Colon (tissue), 2 donors: ENCODE measurements around the gene UVRAG.
"Not testable (repeated sequence)": the region's sequence is repeated elsewhere in the genome, so short reads cannot be mapped to it uniquely, and the experiment has no call there.

Source experiments
- FAIRE-seq: peaks from 2 replicates; lab custom pipeline; 2012; peaks lifted over from hg19 to GRCh38; lab: Jason Lieb, UNC
- donor health status: control.
- donor health status: control.

Gene UVRAG

DNA sequence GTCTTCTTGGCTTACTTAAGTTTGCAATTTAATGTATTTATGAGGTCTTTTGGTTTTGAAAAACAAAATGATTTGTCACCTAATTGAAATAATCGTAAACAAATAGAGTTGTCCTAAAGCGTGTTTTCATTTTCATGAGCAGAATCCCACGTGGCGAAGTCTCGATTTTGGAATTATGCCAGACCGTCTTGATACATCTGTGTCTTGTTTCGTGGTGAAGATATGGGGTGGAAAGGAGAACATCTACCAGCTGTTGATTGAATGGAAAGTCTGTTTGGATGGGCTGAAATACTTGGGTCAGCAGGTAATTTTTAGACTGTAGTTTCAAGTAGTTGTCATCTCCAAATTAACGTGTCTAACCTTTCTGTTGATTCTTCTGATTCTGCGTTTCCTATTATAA, 64.7 kb downstream of the UVRAG start:
- FAIRE-seq, result no peak

DNA sequence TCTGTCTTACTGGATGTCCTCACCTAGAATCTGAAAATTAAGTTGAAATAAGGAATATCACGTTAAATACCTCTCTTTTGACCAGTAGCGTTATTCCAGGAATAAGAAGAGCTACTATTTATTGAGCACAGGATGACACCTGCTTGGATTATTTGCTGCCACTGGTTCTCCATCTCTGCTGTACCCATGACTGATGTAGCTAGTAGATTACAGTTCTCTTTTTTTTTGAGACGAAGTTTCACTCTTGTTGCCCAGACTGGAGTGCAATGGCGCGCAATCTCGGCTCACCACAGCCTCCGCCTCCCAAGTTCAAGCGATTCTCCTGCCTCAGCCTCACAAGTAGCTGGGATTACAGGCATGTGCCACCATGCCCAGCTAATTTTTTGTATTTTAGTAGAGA, 65.3 kb downstream of the UVRAG start:
- FAIRE-seq, result not testable (repeated sequence)

DNA sequence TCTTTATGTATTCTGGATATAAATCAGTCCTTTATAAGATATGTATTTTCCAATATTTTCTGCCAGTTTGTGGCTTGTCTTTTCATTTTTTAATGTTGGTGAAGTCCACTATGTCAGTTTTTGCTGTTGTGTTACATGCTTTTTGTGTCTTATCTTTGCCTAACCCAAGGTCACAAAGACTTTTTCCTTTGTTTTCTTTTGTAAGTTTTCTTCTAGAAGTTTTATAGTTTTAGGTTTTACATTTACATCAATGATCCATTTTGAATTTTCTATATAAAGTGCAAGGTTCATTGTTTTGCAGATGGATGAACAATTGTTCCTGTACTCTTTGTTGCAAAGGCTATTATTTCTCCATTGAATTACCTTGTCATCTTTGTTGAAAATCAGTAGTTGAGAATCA, 69.3 kb downstream of the UVRAG start:
- FAIRE-seq, result no peak

DNA sequence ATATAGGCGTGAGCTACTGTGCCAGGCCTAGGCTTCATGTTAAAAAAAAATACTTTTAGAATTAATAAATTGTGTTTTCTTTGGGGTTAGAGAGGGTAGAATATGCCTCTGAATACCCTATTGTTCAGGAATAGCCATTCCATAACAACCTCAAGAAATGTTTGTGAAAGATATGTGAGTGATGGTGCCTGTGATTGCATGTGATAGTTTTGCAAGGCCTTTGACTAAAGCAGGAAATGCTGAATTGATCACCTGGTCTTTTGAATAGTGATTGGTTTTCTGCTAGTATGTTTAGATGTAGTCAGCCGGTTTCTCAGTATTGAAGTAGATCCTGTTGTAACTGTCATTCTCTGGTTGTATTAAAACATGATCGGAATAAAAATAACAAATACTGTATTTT, 73.4 kb downstream of the UVRAG start:
- FAIRE-seq, result no peak

DNA sequence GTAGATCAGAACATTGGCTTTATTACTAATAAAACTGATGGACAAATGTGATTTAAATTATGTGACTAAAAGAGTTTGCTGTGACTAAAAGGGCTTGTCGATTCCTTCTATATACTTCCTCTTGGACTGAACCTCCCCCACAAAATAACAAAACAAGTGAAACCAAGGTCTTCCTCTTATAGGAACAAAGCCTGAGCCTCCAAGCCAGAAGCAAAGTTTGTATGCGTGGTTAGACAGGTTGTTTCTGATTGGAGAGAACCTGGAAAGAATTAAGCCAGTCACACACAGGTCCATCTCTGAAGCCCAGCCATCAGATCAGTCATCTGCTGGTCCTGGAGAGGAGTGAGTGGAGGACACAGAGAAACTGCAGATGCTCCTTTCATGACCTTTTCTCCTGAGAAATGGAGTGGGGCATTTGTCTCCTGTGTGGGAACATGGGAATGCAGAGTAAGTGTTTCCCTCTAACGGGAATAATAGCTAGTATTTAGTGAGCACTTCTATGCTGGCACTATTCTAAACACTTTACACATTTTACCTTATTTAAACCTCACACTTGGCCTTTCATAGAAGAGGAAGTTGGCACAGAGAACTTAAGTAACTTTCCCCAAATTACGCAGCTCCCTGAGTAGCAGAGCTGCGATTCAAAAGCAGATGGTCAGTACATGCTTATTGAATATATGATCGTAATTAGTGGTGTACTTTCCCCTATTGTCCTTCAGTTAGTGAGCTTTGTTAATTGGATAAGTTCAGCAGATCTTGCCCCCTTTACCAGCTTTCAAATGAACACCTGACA, 77.1 kb downstream of the UVRAG start:
- no peak for FAIRE-seq

DNA sequence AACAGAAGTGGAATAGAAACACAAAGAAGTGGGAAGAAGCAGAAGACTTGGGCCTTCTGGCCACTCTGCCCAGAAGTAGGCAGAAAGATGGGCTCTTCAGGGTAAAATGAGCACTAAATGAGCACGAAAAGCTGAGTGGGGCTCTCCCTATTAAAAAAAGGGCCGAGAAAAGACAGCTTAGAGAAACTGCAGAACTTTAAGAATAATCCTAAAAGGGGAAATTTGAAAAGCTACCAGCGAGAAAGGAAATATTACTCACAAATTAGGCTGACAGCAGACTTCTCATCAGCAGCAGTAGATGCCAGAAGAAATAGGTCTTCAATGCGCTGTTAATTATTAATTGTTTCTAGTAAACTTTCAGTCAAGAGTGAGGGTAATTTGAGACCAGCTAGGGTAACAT, 78.2 kb downstream of the UVRAG start:
- no peak for FAIRE-seq

DNA sequence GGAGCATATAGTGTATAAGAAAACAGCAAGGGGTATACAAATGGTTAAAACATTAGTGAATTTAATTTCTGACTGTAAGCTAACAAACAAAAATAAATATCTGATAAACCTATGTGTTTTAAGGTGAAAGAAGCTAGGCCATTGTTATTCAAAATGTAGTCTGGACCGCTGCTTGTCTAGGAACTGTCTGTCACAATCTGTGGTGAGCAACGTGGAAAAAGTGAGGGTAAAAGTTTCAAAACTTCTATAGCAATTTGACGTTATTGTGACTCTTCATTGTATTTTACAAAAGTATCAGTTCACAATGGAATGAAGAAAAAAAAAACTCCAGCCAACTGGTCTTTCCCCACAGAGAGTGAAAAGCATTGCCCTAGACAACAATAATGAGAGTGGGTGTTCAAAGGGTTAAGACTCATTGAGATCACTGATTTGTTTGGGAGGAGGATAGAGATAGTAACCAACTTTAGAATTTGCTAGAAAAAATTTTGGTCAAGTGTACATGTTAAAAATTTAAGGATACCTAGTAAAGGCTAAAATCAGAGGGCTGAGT, 79.1 kb downstream of the UVRAG start:
- FAIRE-seq, result no peak

DNA sequence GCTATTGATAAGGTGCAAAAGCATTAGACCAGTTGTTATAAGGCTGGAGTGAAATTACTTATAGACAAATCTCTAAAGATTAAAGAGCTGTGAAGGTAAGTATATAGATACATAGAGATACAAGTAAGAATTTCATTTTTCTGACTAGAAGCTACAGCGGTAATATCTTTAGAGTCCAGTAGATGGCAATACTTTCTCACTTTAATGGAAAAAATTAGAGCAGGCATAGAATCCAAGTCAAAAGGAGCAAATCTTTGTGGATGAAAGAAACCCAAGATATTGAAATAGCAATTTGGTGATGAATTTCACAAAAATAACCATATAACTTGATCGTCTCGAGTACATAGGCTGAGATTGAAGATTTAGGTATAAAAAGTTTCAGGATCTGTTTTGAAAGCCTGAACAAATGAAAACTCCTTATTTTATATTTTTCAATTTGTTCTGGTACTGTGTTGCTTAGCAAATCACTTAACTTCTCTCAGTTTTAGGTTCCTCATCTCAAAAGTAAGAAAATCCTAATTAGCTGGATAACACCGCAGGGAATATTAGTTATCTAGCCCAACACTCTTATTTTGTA, 81.9 kb downstream of the UVRAG start:
- FAIRE-seq, result peak; percentile 88

DNA sequence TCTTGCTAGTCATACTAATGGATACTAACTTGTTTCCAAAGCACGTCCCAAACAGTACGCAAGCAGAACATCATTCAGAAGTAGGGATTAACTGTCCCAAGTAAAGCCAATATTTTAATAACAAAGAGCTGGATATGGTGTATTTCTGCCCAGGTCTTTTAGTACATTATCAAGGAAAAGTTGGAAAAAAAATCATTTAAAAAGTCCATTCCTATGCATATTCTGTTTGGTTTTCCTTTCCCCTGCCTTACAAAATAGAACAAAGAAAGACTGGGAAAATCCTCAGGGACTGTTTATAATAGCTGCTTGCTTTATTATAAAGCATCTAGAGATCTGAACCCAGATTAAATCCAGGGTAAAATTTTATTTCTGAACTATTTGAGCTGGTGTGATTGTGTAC, 83.9 kb downstream of the UVRAG start:
- no peak for FAIRE-seq

DNA sequence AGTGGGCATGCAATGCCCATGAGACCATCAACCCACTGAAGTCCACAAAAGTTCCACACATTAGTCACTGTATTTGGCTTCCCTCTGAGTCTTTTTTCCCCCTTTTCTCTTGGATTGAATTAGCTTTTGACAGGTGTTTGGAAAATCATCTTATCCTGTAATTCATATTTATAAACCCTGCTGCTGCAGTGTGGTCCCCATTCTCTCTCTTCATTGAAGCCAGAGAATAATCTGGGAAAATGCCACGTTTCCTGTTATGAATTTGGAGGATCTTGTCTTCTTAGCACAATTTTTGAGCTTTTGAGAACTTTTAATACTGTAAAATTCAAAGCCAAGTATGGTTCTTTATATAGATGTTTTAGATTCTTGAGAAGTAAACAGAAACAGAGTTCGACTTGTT, 84.8 kb downstream of the UVRAG start:
- FAIRE-seq, result no peak

DNA sequence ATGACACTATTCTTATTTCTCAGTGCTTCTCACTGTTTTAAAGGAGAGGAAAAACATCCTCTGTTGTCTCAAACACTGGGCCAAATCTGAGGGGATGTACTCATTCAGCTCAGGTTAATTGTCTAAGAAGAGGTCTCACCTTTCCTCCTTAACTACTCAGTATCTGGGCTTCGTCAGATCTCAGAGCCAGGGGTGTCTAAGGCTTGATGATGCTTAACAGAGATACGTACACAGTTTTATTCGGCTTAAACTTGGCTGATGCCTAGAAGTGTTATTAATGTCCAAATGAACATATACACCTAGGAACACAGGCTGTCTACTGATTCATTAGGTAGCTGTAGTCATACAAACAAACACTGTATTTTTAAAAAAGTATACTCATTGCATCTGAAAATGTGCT, 85.8 kb downstream of the UVRAG start:
- no peak for FAIRE-seq

DNA sequence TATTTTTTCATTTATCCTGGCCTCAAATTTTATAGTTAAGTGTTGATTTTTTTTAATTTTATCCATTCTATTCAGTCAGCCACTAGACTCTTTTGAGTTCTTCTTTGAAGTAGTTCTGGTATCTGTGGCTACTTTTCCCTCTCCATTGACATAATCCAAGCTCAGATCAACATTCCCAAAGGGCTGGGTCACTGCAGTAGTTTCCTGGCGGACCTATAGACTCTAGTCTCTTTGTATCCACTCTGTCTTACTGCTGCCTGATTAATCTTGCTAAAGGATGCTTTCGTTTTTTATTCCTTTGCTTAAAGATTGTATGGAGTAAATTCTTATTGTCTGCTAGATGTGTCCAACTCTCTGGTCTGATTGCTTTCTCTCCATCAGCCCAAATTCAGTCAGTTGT, 87.6 kb downstream of the UVRAG start:
- no peak for FAIRE-seq

DNA sequence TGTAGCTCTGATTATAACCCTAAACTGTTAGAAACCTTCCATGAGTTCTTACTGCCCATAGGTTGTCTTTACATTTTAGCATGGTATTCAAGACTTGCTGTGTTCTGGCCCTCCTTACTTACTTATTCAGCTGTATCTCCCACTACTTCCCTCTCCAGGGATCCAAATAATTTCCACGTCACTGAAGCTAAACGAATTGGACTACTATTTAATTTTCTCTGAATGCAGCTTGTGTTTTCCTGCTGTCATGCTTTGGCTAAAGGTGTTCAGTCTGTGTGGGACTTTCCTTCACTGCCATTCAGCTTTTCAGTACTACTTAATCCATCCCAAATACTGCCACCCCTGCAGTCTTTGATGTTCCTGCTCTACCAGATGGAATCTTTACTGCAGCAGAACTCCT, 88.3 kb downstream of the UVRAG start:
- FAIRE-seq, result no peak

DNA sequence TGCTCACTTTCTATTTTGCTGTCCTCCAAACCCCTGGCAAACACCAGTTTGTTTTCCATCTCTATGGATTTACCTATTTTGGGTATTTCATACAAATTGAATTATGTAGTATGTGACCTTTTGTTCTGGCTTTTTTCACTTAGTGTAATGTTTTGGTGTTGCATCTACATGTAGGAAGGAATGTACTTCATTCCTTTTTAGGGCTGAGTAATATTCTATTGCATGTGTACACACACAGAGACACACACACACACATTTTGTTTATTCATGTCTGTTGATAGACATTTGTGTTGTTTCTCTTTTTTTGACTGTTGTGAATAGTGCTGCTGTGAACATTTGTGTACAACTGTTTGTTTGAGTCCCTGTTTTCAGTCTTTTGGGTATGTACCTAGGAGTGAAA, 90.4 kb downstream of the UVRAG start:
- no peak for FAIRE-seq

DNA sequence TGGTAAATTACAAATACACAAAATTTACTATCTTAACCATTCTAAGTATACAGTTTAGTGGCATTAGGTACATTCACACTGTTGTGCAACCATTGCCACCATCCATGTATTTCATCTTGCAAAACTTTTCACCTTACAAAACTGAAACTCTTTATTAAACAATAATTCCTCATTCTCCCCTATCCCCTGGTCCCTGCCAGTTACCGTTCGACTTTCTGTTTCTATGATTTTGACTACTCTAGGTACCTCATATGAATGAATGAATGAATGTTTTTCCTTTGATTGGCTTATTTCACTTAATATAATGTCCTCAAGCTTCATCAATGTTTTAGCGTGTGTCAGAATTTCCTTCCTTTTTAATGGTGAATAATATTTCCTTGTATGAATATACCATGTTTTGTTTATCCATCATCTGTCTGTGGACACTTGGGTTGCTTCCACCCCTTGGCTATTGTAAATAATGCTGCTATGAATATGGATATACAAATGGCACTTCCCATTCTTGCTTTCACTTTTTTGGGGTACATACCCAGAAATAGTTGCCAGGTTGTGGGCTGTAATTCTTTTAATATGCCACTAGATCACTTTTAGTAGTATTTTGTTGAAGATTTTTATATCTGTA, 93.0 kb downstream of the UVRAG start:
- FAIRE-seq, result no peak

DNA sequence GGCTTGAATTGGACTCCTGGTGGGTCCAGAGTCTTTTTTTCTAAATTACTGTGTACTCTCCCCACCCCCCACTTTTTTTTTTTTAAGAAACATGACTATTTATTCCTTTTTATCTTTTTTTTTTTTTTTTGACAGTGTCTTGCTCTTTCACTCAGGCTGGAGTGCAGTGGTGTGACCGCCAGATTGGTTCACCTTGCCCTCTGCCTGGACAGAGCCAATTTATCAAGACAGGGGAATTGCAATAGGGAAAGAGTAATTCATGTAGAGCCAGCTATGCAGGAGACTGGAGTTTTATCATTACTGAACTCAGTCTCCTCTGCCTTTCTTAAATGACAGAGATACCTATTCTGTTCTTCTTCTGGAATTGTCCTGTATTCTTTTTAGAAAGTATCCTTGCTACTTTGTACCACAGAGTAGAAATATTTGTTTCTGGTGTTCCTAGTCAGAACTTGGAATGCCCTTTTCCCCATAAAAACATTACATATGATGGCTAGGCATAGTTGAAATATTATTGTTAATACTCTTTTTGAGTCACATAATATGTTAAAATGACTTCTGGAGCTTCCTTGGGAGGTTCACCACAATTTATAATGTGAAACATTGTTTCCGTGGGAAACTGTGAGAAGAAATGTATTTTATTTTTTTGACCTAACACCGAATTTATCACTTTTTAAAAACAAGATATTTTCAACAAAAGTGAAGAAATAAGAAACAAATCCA, 95.6 kb downstream of the UVRAG start:
- FAIRE-seq, result no peak

DNA sequence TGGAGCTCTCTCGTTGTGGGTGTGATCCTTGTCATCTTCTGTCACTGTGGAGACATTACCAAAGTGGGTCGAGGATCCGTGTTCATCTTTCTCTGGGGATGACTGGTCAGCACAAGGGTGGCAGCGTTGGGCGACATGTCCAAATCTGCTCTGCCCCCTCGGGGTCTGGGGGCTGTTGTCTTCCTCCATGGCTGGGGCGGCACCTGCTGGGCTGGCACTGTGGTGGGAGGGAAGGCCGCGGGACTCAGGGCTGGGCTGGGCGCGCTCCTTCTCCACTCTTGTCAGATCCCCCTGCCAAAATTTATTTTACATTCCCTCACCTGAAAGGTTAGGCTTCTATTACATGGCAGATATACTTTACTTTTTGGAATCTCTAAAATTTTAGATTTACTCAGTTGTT, 96.4 kb downstream of the UVRAG start:
- FAIRE-seq, result no peak

DNA sequence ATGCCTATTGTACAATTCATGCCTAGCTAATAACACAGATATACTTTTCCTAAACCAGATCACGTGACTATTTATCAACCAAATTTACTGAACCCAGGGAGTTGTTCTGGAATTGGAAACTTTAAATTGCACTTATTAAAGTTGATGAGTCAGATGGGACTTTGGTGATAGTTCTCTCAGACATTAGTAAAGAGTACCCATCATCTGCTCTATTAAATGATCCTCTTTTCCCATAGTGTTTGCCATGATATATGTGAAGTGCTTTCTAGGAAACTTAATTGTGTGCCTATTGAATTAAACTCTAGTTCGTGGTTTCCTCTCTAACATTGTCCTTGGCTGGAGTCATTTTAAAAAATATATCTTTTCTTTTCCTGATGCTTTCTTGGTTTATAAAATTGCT, 99.0 kb downstream of the UVRAG start:
- FAIRE-seq, result no peak

DNA sequence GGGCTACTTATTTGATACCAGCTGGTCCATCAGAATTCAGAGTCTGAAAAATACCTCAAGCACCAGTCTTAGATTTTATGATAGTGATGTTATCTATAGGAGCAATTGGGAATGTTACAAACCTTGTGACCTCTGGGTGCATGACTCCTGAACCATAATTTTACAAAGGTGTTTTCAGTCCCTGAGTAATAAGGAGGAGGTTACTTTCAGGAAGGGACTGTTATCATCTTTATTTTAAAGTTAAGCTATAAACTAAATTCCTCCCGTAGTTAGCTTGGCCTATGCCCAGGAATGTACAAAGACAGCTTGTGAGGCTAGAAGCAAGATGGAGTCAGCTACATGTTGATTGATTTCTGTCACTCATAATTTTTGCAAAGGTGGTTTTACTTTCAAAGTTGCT, 101.9 kb downstream of the UVRAG start:
- no peak for FAIRE-seq

DNA sequence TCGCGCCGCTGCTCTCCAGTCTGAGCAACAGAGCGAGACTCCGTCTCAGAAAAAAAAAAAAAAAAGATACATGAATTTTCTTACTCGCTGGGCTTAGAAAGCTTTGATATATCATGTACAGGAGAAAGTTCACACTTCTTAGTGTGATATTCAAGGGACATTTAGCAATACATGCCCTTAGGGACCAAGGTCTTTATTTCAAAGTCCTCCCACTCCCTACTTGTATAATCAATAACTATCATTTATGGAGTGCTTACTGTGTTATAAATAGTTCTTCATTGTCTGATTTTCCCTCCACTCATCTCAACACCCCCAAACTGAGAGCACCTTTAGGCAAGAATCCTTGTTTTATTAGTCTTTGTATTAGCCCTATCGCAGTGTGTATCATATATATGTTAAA, 103.3 kb downstream of the UVRAG start:
- no peak for FAIRE-seq

DNA sequence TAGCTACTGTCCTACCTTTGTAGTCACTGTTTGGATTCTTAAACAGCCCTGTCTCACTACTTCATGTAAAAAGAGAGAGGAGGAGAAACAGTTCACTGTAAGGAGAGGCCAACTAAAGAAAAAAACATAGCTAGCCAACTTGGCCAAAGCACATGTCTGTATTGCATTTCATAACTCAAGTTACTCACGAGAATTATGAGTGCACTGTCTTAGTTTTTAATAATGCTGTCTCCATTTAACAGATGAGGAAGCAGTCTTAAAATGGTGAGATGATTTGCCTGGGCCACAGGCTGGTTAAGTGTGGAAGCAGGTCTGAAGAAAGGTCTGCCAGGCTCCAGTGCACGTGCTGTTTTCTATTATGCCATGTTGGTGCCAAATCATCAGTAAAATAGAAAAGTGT, 104.5 kb downstream of the UVRAG start:
- FAIRE-seq, result no peak

DNA sequence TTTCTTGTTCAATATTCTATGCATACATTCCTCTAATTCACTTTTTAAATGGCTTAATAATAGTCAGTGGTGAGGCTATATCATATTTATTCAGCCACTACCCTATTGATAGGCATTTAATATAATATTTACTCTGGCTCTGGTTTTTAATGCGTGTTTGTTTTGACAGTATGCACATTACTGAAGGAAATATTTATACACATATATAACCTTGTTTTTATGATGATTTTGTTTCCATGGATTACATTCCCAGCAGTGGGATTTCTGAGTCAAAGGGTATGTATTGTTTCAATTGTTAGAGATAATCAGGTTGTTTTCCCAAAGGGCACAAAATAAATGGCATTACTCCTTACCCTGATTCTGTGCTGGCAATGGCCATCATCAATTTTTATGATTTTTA, 105.8 kb downstream of the UVRAG start:
- no peak for FAIRE-seq

DNA sequence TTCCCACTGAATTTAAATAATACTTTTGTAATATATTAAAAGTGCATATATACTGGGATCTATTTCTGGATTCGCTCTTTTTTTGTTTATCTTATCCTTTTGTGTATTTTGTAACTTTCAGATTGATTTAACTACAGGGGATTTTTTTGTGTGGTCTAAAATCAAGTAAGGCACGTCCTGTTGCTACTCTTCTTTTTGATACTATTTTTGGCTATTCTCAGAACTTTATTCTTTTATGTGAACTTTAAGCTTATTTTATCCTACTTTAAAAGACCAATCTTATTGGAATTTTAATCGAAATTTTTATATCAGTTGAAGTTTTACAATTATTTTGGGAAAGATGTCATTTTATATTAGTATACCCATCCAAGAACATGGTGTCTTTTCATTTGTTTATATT, 106.8 kb downstream of the UVRAG start:
- FAIRE-seq, result peak; percentile 24
